Coronary artery (tissue), 2 donors: Measurements from ENCODE around the gene HIPK2.

Experiments
- DNase-seq: peaks from one replicate; pipeline ENCODE4 v3.0.0-alpha.2; 2017; ENCODE audit warnings: low spot score
- H3K27ac ChIP-seq, 2 donors: fragments of 200-600 bp; sonication (generic); one replicate each; pipeline ENCODE4 v1.5.1; 2016 to 2019
- H3K4me3 ChIP-seq: fragments of 200-600 bp; sonication (generic); 2 replicates; pipeline ENCODE4 v1.5.1; 2016; ENCODE audit warnings: mild to moderate bottlenecking, moderate library complexity
- CTCF ChIP-seq: fragments of 200-600 bp; sonication (generic); IDR thresholded peaks from one replicate; pipeline ENCODE4 v1.5.1; 2019; ENCODE audit warnings: antibody characterized with exemption

HIPK2 gene

GRCh38 chr7:139768249-139768824 is 9.5 kb downstream of the HIPK2 start:
- H3K4me3 ChIP-seq = no peak overlapping the region
- DNase-seq = no peak
- peak overlapping the region in 1 of 2 donors; percentile 25 for H3K27ac ChIP-seq
- TF ChIP-seq CTCF = no peak

GRCh38 chr7:139767561-139767982 is 10.2 kb downstream of the HIPK2 start:
- Histone ChIP-seq H3K27ac (peak overlapping the region in 1 of 2 donors; percentile 25), H3K4me3 (no peak overlapping the region)
- DNase-seq = no peak
- no peak for TF ChIP-seq CTCF

- no peak for TF ChIP-seq CTCF
Measured at GRCh38 chr7:139765143-139765542, 12.7 kb downstream of the HIPK2 start.

GRCh38 chr7:139763330-139763729 is 14.5 kb downstream of the HIPK2 start:
- no peak overlapping the region for H3K4me3 ChIP-seq
- H3K27ac ChIP-seq = peak overlapping the region in 1 of 2 donors; percentile 13
- no peak for TF ChIP-seq CTCF
- no peak for DNase-seq

More at GRCh38 chr7:139765143-139765542, 12.7 kb downstream of the HIPK2 start:
- H3K27ac ChIP-seq = no peak overlapping the region
- no peak overlapping the region for H3K4me3 ChIP-seq
- no peak for DNase-seq

- no peak for DNase-seq
- Histone ChIP-seq H3K4me3 (no peak overlapping the region), H3K27ac (peak overlapping the region in 1 of 2 donors; percentile 13)
- TF ChIP-seq CTCF = no peak
Measured at GRCh38 chr7:139762886-139763285, 14.9 kb downstream of the HIPK2 start.

GRCh38 chr7:139758388-139758787 is 19.4 kb downstream of the HIPK2 start:
- no peak for TF ChIP-seq CTCF
- no peak overlapping the region for H3K4me3 ChIP-seq
- H3K27ac ChIP-seq = no peak overlapping the region
- no peak for DNase-seq

GRCh38 chr7:139757968-139758367 is 19.8 kb downstream of the HIPK2 start:
- H3K4me3 ChIP-seq = no peak overlapping the region
- H3K27ac ChIP-seq = no peak overlapping the region
- no peak for DNase-seq
- no peak for TF ChIP-seq CTCF
